Raji (cell line): ENCODE results near the gene COL4A6.

Source experiments
- POLR2A ChIP-seq: IDR thresholded peaks from 2 replicates; pipeline ENCODE4 v1.6.1; 2011; ENCODE audit warnings: low read depth, low read length, control low read depth; ENCODE audit not compliant: insufficient read depth

COL4A6 gene

DNA sequence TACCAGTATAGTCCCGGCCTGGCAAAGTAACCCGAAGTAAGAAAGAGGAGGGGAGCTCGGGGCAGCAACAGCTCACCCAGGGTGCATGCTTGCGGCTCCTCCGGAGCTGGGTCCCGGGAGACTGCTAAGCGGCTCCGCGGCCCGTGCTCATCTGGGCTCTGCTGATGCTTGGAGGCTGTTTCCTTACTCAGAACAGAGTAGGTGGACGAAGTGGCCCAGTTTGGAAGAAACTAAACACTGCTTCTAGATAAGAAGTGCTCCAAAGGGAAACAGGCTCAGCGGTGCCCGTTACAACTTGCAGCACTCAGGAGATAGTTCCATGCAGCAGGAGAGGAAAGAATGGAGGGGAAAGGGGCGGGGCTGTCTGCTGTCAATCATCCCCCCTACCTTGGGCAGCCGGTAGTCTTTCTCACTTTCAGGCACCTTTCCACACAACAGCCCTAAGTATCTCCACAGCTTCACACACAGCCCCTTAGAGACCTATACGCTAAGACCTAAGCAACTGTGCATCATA lies at the start of gene COL4A6:
Gene COL4A6, minus strand, starts transcription at position 313 of the 514 bp plus-strand sequence. Its CDS starts 226 bp downstream, at position 87.
- TF ChIP-seq POLR2A, result no peak

GRCh38 chrX:108485960-108486359 lies 47.7 kb upstream of the COL4A6 start:
- no peak for TF ChIP-seq POLR2A

- TF ChIP-seq POLR2A, result no peak
These were observed 46.0 kb upstream of the COL4A6 start for GRCh38 chrX:108484251-108484650.

DNA sequence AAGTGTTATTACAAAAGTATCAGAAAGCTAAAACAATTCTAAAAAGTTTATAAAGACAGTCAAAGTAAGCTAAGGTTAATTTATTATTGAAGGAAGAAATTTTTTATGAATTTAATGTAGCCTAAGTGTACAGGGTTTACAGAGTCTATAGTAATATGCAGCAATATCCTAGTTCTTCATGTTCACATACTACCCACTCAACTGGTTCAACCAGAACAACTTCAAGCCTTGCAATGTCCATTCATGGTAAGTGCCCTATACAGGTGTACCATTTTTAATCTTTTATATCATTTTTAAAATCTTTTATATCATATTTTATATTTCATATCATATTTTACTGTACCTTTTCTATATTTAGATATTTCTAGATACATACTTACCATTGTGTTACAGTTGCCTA lies 35.8 kb upstream of the COL4A6 start:
- TF ChIP-seq POLR2A, result no peak

- TF ChIP-seq POLR2A, result no peak
These were observed 30.3 kb upstream of the COL4A6 start for GRCh38 chrX:108468486-108468885.

DNA sequence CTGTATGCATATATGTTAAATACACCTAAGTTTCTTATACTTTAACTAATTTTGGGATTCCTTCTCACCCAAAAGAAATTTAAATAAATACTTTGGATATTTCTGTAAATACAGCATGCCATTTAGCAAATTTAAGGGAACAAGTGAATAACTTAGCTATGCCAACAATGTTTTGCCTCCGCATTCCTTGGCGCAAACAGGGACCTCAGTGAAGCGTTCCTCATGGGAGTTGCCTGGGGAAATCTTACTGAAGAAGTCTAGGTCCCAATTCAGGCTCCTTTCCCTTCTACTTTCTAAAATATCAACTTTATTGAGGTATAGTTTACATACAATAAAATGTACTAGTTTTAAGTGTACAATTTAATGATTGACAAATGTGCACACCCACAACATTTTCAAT lies 26.4 kb upstream of the COL4A6 start:
- no peak for TF ChIP-seq POLR2A

- no peak for TF ChIP-seq POLR2A
These were observed 18.8 kb upstream of the COL4A6 start for GRCh38 chrX:108456971-108457477.

DNA sequence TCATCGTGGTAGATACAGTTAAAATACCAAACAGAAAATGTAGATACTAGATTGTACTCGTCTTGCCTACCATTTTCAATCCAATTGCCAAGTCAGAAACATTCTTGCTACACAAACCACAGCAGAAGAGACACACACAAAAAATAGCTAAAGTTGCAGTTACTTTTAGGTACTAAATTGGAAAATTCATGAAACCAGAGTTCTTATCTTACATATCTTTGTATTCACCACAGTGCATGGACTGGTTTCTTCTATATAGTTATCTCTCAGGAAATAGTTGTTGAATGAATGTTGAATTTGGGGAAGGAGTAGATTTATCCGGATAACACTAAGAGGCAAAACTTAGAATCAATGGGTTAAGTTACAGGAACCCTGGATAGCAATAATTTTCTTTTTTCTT lies 15.6 kb upstream of the COL4A6 start:
- no peak for TF ChIP-seq POLR2A

GRCh38 chrX:108447303-108447702 lies 9.1 kb upstream of the COL4A6 start:
- TF ChIP-seq POLR2A, result no peak

GRCh38 chrX:108442901-108443464 lies 4.8 kb upstream of the COL4A6 start:
- TF ChIP-seq POLR2A, result no peak

- no peak for TF ChIP-seq POLR2A
These were observed 1.9 kb upstream of the COL4A6 start for GRCh38 chrX:108439961-108440696.

DNA sequence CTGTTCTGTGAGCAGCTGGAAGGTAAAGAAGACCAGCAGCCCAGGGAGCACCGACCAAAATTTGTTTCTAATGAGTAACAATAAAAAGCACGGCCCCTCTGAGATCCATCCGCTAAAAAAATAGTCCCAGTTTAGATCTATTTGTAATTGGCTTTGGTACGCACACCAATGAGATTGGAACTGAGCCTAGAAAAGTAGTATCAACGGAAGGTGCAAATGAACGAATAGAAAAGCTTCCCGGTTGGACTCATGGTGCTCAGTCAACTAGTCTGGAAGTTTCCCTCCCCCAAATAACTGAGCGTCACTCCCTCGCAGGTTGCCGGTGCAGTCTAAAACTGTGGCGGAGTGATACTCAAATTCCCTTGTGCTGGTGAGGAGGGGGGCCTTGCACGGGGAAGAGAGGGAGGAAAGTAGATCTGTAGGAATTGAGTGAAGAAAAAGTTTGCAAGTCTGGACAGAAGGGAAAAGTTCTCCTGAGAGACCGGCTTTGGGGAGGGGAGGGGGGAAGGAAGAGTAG lies 1.3 kb upstream of the COL4A6 start, which contains the start of gene COL4A5:
Gene COL4A5, plus strand, starts transcription at position 413 of the 517 bp plus-strand sequence. CDS start 288 bp downstream, outside the sequence.
- no peak for TF ChIP-seq POLR2A

GRCh38 chrX:108437349-108438109 lies 693 bp downstream of the COL4A6 start:
- no peak for TF ChIP-seq POLR2A

DNA sequence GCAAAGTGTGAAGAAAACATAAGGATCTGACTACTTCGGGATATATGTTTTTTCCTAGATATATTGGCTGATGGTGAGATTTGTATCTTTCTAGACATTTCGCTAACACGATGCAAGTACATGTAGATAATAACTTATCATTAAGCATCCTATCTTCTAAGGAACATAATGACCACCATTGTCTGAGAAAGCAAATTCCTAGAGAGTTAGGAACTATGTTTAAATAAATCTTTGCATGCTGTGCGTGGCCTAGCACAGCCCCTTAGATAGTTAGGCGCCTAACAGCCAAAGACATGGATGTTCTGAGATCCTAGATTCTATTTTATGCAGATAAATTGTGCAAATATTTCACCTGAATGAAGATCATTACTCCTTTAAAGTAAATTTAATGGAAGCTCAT lies 3.0 kb downstream of the COL4A6 start:
- no peak for TF ChIP-seq POLR2A

DNA sequence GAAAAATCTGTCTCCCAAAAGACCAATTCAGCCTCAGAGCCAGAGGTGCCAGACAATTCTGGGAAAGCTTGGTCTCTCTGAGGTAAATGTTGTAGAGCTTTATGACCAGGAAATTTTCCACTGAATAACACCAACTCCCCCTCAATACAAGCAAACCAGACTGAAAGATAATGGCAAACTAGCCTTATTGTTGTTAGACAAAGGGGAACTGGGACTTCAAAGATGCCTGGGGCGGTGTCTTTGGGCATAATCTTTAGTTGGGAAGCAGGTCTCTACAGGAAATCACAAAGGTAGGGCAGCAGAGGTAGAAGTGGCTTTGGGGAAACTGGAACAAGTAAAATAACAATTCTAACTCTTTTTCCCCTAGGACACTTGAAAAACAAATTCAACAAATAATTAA lies 12.0 kb downstream of the COL4A6 start:
- no peak for TF ChIP-seq POLR2A
